NCI-H82 treated with DMSO at 0.1 percent for 48 hours (cell line): ENCODE measurements around the gene SCFD2.
"Not testable (repeated sequence)": the region's sequence is repeated elsewhere in the genome, so short reads cannot be mapped to it uniquely, and the experiment has no call there.

Experiments
- DNase-seq: peaks from one replicate; lab custom pipeline; 2025; ENCODE audit not compliant: unreplicated experiment; lab: John Stamatoyannopoulos, UW

SCFD2 gene

DNA sequence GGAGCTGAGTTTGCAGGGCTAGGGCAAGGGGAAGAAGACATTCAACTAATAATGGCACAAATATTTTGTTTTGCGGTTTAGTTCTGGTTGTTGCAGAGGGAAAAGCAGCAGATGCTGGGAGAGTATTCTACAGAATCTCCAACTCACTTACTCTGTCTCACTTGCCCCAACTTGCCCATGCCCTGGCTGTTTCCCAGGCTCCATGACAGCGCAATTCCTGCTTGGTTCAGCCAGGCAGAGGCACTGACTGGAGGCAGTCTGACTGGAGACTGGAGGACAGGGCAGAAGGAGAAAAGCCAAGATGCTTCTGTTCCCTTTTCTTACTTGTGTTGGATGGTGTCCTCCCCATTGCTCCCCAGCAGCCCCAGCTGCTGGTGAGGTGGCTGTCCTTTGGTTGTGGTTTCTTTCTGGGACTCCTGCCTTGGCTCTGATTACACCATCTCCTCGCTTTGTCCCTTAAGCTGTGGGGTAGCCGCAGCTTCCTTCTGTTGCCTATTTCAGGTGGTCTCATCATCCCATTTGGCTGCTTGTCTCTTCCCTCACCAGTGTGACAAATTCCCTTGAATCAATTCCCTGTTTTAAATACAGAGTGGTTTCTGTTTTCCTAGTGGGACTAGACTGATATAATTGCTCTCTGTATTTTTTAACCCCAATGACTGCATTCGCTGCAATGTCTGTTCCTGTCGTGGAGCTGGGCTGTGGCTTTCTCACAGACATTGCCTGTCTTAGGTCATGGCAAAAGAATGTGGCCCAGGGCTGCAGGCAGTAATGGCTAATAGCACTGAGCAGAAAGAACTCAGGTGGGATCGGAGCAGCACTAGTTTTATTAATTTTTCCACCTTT is 527.9 kb downstream of the SCFD2 start:
- no peak for DNase-seq

DNA sequence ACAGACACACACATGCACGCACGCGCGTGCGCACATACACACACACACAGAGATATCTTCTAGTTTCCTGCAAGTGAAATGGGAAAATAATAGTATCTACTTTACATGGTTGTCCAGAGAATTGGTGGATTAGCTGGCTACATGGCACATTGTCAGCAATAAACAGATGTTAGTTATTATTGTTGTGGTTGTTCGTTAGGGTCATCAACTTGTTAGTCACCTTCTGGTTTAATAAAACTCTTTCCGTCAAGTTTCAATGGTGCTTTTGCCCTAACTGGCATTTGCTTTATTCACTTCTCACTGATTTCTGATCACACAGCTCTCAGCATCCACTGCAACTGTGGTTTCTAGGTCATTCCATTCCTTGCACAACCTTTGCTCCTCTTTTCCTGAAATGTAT is 529.2 kb downstream of the SCFD2 start:
- no peak for DNase-seq

DNA sequence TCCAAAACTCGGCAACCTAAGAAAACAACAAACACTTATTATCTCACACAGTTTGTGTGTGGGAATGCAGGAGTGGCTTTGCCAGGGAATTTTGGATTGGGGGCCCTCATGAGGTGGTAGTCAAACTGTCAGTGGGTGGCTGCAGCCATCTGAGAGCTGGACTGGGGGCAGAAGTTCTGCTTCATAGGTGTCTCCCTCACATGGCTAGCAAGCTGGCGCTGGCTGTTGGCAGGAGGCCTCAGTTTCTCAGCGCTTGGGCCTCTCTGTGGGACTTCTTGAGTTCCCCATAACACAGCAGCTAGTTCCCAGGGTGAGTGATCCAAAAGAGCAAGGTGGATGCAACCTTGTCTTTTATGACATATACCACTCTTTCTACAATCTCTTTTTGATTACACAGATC is 529.7 kb downstream of the SCFD2 start:
- DNase-seq = no peak

DNA sequence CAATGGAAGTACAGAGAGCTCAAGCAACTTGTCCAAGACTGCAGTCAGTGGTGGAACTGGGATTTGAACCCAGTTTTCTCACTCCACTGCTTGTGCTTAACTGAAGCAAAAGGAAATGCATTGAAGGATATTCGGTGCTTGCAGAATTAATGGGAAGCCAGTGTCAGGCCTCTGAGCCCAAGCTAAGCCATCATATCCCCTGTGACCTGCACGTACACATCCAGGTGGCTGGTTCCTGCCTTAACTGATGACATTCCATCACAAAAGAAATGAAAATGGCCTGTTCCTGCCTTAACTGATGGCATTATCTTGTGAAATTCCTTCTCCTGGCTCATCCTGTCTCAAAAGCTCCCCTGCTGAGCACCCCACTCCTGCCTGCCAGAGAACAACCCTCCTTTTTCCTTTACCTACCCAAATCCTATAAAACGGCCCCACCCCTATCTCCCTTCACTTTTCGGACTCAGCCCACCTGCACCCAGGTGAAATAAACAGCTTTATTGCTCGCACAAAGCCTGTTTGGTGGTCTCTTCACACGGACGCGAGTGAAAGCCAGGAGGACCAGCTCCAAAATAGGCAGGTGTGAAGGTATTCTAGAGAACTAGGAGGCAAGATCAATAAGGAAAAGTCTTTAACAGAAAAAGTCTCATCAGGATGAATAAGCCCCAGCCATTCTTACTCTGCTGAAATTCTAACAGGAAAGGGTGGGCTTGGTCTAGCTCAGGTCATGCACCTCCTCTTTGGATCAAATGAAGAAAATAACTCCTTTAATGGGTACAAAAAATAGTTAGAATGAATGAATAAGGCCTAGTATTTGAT is 531.0 kb downstream of the SCFD2 start:
- not testable (repeated sequence) for DNase-seq

DNA sequence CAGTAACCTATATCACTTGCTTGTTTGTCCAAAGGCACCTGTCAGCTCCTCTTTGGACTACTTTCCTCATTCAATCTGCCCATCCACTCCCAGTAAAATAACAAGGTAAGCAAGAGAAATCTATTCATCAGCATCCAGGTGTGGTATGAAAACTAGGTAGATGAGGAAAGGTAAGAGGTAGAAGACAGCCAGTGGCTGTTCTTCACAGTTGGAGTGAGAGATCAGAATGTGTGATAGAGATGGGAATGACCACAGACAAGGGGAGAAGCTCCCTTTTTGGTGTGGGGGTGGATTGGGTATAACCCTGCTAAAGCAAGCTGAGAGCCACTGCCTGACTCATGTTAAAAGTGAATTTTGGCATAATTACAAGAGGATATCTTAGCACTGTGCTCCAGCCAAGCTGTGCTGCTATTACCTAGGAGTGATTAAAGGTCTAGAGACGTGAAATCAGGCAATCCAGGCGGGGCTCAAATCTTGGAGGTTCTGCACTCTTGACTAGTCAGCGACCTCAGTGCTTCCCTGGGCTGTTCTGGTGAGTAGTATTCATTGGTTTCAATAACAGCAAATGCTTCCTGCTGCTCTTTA is 531.8 kb downstream of the SCFD2 start:
- DNase-seq = no peak

DNA sequence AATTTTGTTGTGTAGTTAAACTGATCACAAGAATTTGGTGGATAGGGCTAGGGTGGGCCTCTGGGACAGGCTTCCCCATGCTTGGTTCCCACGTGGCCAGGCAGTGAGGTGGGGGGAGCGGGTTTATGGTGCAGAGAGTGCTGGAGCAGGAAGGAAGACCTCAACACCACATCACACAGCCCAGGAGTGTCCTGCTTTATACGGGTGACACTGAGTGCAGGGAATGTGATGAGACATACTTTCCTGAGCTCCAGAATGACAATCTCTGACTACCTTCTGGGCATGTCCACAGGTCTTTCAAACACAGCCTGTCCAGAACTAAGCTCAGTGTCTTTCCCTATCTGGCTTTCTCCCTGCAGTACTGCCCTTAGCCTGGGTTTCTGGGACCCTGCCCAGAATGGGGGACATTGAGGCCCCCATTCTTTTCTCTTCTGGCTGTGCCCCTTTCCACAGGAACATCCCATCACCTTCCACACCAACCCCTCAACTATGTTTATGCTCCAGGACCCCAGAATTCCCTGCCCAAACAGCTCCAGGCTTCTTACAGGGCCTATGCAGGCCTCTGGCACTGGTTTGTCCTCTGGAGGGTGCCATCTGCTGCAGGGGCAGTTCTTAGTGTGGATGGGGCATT is 540.3 kb downstream of the SCFD2 start:
- no peak for DNase-seq

DNA sequence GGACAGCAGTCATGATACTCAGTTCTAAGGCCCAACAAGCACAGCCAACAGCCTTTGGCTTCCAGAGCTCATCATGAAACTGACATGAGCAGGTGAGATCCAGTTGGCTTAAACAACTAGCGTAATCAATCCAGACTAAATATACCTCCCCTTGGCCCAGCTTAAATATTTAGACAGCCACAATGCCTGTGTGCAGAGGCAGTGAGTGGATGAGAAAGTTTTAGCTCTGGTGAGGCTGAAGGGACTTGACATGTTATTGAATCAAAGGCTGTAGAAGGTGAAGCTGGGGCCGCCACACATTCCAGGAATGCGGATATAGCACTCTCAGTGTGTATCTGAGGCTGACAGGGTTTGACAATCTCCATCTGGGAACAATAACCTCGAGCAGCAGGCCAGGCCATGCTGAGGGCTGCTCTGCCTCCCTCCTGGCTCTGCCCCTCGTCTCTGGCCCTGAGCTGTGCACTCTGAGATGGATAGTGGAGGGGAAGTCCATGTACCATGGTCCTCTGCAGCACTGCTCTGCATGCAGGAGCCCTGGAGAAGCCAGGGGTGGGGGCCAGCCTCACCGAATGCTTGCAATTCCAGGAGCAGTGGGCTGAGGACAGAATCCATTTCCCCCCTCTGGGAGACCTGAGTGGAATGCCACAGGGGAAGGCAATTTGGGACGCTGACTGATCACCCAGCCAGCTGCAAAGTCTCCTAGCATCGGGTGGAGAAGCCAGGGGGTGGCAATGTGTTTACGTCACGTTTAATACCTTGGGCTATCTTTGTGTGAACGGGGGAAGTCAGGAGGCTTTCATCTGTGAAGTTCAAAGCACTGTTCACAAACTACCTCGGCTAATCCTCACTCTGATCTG is 541.0 kb downstream of the SCFD2 start:
- DNase-seq = no peak

DNA sequence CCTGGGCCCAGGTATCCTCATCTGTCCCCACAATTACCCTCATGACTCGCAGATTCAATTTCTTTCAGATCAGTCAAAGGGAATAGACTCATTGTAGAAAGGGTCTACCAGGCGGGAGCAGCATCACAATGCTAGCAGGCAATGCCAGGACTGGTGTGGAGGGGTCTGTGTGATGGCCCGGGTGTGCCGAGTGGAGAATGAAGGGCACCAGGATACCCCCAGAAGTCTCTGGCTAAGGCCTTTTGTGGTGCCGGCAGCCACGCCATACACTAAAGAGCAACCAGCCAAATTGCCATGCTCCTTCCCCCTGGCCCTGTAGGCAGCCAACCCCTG is 541.6 kb downstream of the SCFD2 start:
- no peak for DNase-seq

DNA sequence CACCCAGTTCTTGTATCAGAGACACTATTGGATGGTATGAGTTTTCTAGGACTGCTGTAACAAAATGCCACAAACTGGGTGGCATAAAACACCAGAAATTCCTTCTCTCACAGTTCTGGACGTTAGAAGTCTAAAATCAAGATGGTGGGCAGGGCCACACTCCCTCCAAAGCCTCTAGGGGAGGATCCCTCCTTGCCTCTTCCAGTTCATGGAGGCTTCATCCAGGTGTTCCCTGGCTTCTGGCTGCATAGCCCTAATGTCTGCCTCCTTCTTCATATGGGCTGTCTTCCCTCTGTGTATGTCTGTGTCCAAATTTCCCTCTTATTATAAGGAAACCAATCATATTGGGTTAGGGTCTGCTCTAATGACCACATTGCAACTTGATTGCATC is 542.2 kb downstream of the SCFD2 start:
- no peak for DNase-seq
